Measurements from ENCODE around the gene MYDGF.

MYDGF gene

DNA sequence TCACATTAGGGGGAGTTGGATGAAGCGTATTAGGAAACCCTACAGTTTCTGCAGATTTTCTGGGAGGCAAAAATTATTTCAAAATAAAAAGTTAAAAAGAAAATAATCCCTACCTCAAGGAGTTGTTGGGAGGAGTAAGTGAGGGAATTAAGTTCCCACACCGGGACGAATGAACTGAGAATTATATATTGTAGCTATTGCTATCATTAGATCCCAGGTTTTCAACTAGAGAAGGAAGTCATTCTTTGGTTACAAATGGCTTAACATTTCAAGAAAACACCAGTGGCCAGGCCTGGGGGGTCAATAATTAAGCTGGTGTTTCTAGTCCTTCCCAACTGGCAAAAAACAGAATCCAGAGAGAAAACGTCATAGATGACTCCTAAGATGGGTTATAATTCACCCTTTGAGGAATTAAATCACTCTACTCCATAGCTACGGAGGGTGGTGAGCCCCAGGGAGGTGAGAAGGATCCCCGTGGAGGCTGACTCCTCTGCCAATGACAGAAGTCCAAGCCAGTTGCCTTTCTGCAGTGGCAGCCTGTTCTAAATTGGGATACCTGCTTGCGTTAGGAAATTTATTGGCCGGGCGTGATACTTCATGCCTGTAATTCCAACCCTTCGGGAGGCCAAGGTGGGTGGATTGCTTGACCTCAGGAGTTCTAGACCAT lies 1.2 kb upstream of the MYDGF start:
- no peak for DNase-seq (ENCODE audit: extremely low read depth, low read depth)
- no peak for TF ChIP-seq CTCF (IDR thresholded peaks at IDR 0.05; ENCODE audit: low read depth, low read length)

- no peak for DNase-seq (ENCODE audit: extremely low read depth, low read depth)
- TF ChIP-seq CTCF (IDR thresholded peaks at IDR 0.05; ENCODE audit: low read depth, low read length), result no peak
Measured at GRCh38 chr19:4664642-4665041, 5.5 kb downstream of the MYDGF start.

DNA sequence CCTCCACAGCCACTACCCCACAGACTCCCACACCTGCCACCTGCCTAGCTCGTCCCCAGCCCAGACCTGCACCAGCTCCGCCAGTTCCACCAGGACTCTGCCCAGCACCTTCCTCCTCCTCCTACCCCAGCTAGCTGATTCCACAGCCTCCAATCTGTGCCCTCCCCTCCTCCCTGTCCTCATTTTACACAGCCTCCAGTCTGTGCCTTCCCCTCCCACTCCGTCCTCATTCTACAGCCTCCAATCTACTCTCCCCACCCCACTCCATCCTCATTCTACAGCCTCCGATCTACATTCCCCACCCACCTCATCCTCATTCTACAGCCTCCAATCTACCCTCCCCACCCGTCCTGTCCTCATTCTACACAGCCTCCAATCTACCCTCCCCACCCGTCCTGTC lies 7.3 kb downstream of the MYDGF start:
- TF ChIP-seq CTCF (IDR thresholded peaks at IDR 0.05; ENCODE audit: low read depth, low read length), result no peak
- no peak for DNase-seq (ENCODE audit: extremely low read depth, low read depth)

DNA sequence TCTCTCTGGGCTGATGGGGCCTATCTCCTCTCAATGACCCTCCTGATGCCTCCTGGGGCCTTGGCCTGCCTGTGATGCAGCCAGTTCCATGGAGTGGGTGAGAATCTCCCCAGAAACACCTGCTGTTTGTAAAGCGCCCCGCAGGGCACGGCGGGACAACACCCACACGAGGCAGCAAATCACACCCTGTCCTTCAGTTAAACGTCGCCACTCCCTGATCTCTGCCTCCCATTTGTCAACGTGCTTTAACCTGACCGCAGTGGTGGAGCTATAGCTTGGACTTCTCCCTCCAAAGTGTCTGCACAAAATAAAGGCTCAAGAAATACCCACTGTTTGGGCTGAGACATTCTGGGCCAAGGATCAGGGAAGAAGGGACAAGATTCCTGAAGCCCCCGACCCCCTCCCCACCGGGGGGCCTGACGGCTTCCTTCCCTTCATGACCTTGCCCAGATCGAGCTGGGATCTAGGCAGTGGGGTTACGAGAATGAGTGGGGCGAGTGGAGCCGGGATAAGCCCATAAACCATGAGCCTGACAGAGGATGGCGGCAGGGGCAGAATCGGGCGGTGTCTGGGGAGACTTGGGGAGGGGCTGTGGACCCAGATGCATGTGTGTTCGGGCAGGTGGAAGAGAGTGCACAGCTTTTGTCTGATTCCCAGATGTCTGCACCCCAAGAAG lies 8.0 kb downstream of the MYDGF start:
- no peak for TF ChIP-seq CTCF (IDR thresholded peaks at IDR 0.05; ENCODE audit: low read depth, low read length)

DNA sequence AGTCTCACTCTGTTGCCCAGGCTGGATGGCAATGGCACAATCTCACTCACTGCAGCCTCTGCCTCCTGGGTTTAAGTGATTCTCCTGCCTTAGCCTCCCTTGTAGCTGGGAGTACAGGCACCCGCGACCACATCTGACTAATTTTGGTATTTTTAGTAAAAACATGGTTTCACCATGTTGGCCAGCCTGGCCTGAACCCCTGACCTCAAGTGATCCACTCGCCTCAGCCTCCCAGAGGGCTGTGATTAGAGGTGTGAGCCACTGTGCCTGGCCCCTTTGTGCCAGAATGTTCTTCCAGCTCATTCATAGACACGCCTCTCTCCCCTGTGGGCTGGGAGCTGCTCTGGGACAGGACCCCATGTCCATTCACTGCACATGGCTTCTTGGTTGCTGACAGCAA lies 9.1 kb downstream of the MYDGF start:
- no peak for TF ChIP-seq CTCF (IDR thresholded peaks at IDR 0.05; ENCODE audit: low read depth, low read length)
- DNase-seq (ENCODE audit: extremely low read depth, low read depth), result no peak

More for the DNA sequence above, 8.0 kb downstream of the MYDGF start:
- no peak for DNase-seq (ENCODE audit: extremely low read depth, low read depth)

DNA sequence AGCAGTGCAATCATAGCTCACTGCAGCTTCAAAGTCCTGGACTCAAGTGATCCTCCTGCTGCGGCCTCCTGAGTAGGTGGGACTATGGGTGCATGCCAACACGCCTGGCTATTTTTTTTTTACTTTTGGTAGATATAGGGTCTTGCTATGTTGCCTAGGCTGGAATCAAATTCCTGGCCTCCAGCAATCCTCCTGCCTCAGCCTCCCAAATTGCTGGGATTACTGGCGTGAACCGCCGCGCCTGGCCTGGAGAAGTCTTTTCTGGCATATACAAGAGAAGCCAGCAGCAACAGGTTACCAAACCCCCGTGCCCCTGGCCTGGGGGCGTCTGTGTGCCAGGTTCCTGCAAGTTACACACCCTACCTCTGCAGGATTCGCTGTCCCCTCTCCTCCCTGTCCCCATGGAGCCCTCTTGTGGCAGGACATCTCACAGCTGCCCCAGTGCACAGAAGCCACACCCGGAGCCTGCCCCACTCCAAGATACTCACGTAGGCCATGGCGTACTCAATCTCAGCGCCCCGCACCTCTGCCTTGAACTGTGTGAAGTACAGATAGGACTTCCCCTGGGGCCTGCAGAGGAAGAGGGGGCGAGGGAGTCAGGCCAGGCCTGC lies 9.9 kb downstream of the MYDGF start:
- no peak for DNase-seq (ENCODE audit: extremely low read depth, low read depth)
- peak; percentile 1; the same call in 1 of the 2 replicates for TF ChIP-seq CTCF (IDR thresholded peaks at IDR 0.05; ENCODE audit: low read depth, low read length)

GRCh38 chr19:4657835-4658234 lies 12.3 kb downstream of the MYDGF start:
- no peak for DNase-seq (ENCODE audit: extremely low read depth, low read depth)
- no peak for TF ChIP-seq CTCF (IDR thresholded peaks at IDR 0.05; ENCODE audit: low read depth, low read length)

All from AG09319 (cell line).